ENCODE results near the gene C19orf33. TPM values are rescaled to one million over a fixed set of nuclear protein-coding genes. Genes with fewer than 3 reads are reported as not detected.

C19orf33 gene
- total and polyA plus RNA-seq, 2 of the 8 experiments (the other 6 are each of a cell fraction or from before 2014, with no cell fraction given) = 6.0 to 36.0 TPM

DNA sequence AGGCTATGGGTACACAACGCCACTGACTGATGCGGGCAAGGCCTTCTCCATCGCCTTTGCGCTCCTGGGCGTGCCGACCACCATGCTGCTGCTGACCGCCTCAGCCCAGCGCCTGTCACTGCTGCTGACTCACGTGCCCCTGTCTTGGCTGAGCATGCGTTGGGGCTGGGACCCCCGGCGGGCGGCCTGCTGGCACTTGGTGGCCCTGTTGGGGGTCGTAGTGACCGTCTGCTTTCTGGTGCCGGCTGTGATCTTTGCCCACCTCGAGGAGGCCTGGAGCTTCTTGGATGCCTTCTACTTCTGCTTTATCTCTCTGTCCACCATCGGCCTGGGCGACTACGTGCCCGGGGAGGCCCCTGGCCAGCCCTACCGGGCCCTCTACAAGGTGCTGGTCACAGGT is 22.5 kb downstream of the C19orf33 start:
- H3K14ac ChIP-seq (ENCODE audit: insufficient read length) = no peak overlapping the region
- H3K79me2 ChIP-seq (ENCODE audit: control insufficient read depth in 1 of 2, insufficient read depth in 2 of 2, low read length in 2 of 2) = no peaks in the 10 kb centered on the region
- no peak overlapping the region for H4K91ac ChIP-seq (replicated peaks; ENCODE audit: insufficient read length, low read length)
- no peak for FAIRE-seq
- H3K9me3 ChIP-seq (ENCODE audit: insufficient read depth in 2 of 2, low read depth in 1 of 2, low read length in 1 of 2) = no peaks in the 10 kb centered on the region
- TF ChIP-seq, protein P1, sequence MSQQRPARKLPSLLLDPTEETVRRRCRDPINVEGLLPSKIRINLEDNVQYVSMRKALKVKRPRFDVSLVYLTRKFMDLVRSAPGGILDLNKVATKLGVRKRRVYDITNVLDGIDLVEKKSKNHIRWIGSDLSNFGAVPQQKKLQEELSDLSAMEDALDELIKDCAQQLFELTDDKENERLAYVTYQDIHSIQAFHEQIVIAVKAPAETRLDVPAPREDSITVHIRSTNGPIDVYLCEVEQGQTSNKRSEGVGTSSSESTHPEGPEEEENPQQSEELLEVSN (IDR thresholded peaks at IDR 0.05) = no peak
- TF ChIP-seq POLR2AphosphoS5 (IDR thresholded peaks at IDR 0.05; ENCODE audit: low read depth, low read length) = no peak
- TF ChIP-seq RXRA (IDR thresholded peaks at IDR 0.05; ENCODE audit: insufficient read depth, low read depth, low read length) = no peak
- no peak for TF ChIP-seq SAP30 (IDR thresholded peaks at IDR 0.05; ENCODE audit: insufficient read depth, insufficient replicate concordance, low read length)
- no peak for TF ChIP-seq KDM5A (IDR thresholded peaks at IDR 0.05; ENCODE audit: low read length)
- no peak for TF ChIP-seq SP4 (IDR thresholded peaks at IDR 0.05; ENCODE audit: low read length)
- TF ChIP-seq FOSL1 (IDR thresholded peaks at IDR 0.05; ENCODE audit: insufficient read depth, low read depth, low read length) = no peak
- no peak for TF ChIP-seq GTF2F1 (IDR thresholded peaks at IDR 0.05; ENCODE audit: borderline replicate concordance, low read depth, low read length)
- no peak for TF ChIP-seq MAFK (IDR thresholded peaks at IDR 0.05; ENCODE audit: low read depth, low read length)
- no peak overlapping the region for H3K4me2 ChIP-seq (ENCODE audit: insufficient read depth in 1 of 2, low read depth in 2 of 2, low read length in 2 of 2)
- no peak overlapping the region for H2BK5ac ChIP-seq (ENCODE audit: low read depth, low read length)
- no peak overlapping the region for H3K4ac ChIP-seq (replicated peaks; ENCODE audit: insufficient read length, low read depth, low read length)
- H3K36me3 ChIP-seq (ENCODE audit: control insufficient read depth in 2 of 4, insufficient read depth in 4 of 4, low read length in 3 of 4) = peaks cover 2 to 8% (median 5%) of the 10 kb centered on the region in 4 experiments; a peak in 5 of 8 replicates
- H3K18ac ChIP-seq (ENCODE audit: extremely low read depth, low read length) = no peak overlapping the region
- no peak for DNase-seq (ENCODE audit: low read depth in 1 of 2, low spot score in 2 of 2)
- no peak overlapping the region for H2AK5ac ChIP-seq (ENCODE audit: low read depth, low read length)
- H3K27ac ChIP-seq (ENCODE audit: low read depth, low read length) = no peak overlapping the region
- no peak overlapping the region for H2BK15ac ChIP-seq (ENCODE audit: low read length)
- H4K5ac ChIP-seq (ENCODE audit: insufficient read length, low read depth, low read length) = no peak overlapping the region
- no peak overlapping the region for H2BK20ac ChIP-seq (ENCODE audit: low read length)
- peaks cover 0 to 5% of the 10 kb centered on the region in 2 experiments for H4K20me1 ChIP-seq (replicated peaks in 1 of 2; ENCODE audit: control insufficient read depth in 1 of 2, insufficient read depth in 2 of 2, low read length in 2 of 2)
- H2BK120ac ChIP-seq (replicated peaks; ENCODE audit: low read depth, low read length) = no peak overlapping the region
- POLR2A ChIA-PET (ENCODE audit: partially characterized antibody) = no interaction called here
- CTCF ChIA-PET (ENCODE audit: partially characterized antibody) = interaction anchor here (0.6 to 3.0 kb wide), 5 partner anchors 9 to 87 kb away, joined by 4 to 12 read pairs (median 5); partner anchors contain the start of genes CATSPERG and PPP1R14A
- WGBS, 2 experiments (ENCODE audit: extremely low coverage in 1 of 2, insufficient coverage in 1 of 2, insufficient read length in 1 of 2, insufficient replicate concordance in 2 of 2, low coverage in 1 of 2, low lambda C conversion rate in 2 of 2, missing lambda C conversion rate in 1 of 2) = 96% methylated on average over 21 of the region's 22 CpGs; no CpG with 5 or more reads in 1 of the 2 experiments
- H3K4me1 ChIP-seq (replicated peaks in 1 of 4; ENCODE audit: control insufficient read depth in 3 of 4, insufficient read depth in 4 of 4, low read length in 3 of 4) = no peaks in the 10 kb centered on the region; a peak in 1 of 7 replicates
- H3K23me2 ChIP-seq (ENCODE audit: low read depth, low read length) = no peaks in the 10 kb centered on the region
- no peak overlapping the region for H2BK12ac ChIP-seq (ENCODE audit: low read depth, low read length)
- H3K23ac ChIP-seq (ENCODE audit: insufficient read length) = no peak overlapping the region
- no peak overlapping the region for H4K8ac ChIP-seq (ENCODE audit: extremely low read depth, insufficient read depth, low read length)
- H3K27me3 ChIP-seq (replicated peaks in 1 of 4; ENCODE audit: control insufficient read depth in 3 of 4, extremely low read depth in 1 of 4, insufficient read depth in 3 of 4, low read length in 3 of 4) = no peaks in the 10 kb centered on the region
- no peak overlapping the region for H2AFZ ChIP-seq (ENCODE audit: low read length)
- peaks cover 3% of the 10 kb centered on the region; the same call in 1 of the 2 replicates for H3K79me1 ChIP-seq (ENCODE audit: low read depth, low read length)
- H3K9ac ChIP-seq (replicated peaks in 1 of 4; ENCODE audit: extremely low read depth in 1 of 4, low read depth in 3 of 4, low read length in 3 of 4) = no peak overlapping the region
- H3K56ac ChIP-seq (replicated peaks; ENCODE audit: insufficient read length, low read depth, low read length) = no peak overlapping the region
- H3K4me3 ChIP-seq (ENCODE audit: extremely low read depth in 1 of 4, insufficient read depth in 2 of 4, low read depth in 3 of 4, low read length in 4 of 4) = no peak overlapping the region

Measured in H1 (cell line).